Neural crest cell (in vitro differentiated cells): ENCODE measurements around the gene KCNN4. TPM values are rescaled to one million over a fixed set of nuclear protein-coding genes. Genes with fewer than 3 reads are reported as not detected.

Source experiments
- DNase-seq: peaks from one replicate; pipeline ENCODE4 v3.0.0; 2021; ENCODE audit warnings: low read depth, mixed read lengths, low spot score
- H3K27ac Mint-ChIP-seq: one replicate; pipeline ENCODE4 v1.8.0; 2021; ENCODE audit warnings: mild to moderate bottlenecking, mixed read lengths; ENCODE audit not compliant: unreplicated experiment
- H3K27me3 Mint-ChIP-seq: 2 replicates; pipeline ENCODE4 v1.8.0; 2021; ENCODE audit warnings: low read depth, mild to moderate bottlenecking, mixed read lengths
- H3K36me3 Mint-ChIP-seq: 2 replicates; pipeline ENCODE4 v1.8.0; 2021; ENCODE audit warnings: low read depth, mild to moderate bottlenecking, mixed read lengths
- H3K4me1 Mint-ChIP-seq: 2 replicates; pipeline ENCODE4 v1.8.0; 2021; ENCODE audit warnings: mixed read lengths
- H3K4me3 Mint-ChIP-seq: one replicate; pipeline ENCODE4 v1.8.0; 2021; ENCODE audit warnings: mild to moderate bottlenecking, mixed read lengths
- H3K9me3 Mint-ChIP-seq: 2 replicates; pipeline ENCODE4 v1.8.0; 2021; ENCODE audit warnings: mixed read lengths
- CTCF ChIP-seq: fragments of 200-600 bp; sonication (generic); conservative IDR thresholded peaks from 2 replicates; pipeline ENCODE4 v1.5.0; 2021; ENCODE audit warnings: antibody characterized with exemption, mild to moderate bottlenecking
- total RNA-seq: library from RNA; stranded (reverse); gene quantifications from 2 replicates; pipeline ENCODE4 v1.2.1, GENCODE V29; 2021

Gene KCNN4
- total RNA-seq, 1 donor from 2014 or later: 2.8 TPM

DNA sequence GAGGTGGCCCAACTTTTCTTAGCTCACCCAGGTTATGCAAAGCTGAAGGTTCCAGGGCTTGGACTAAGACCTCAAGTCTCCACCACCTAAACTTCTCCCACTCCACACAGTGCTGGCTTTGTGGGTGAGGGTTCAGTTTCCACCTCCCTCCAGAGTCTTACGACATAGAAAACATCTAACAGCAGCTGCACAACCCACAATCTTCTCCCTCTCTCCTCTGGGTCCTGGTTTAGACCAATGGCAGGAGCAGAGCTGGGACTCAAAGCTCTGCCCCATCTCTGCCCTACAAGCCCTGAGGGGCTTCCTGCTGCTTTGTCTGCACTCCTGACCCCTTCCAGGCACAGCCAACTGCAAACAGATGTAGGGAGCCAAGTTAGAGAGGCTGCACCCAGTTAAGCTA, 48.9 kb downstream of the KCNN4 start:
- Mint-ChIP-seq H3K36me3 (peaks cover 40% of the 10 kb centered on the region), H3K27me3 (no peaks in the 10 kb centered on the region), H3K9me3 (no peaks in the 10 kb centered on the region), H3K4me3 (peak overlapping the region; percentile 33), H3K27ac (peak overlapping the region; percentile 32), H3K4me1 (peaks cover 20% of the 10 kb centered on the region)
- DNase-seq: no peak
- no peak for TF ChIP-seq CTCF

GRCh38 chr19:43731346-43731745, 49.4 kb downstream of the KCNN4 start:
- no peak for TF ChIP-seq CTCF
- Mint-ChIP-seq H3K27ac (no peak overlapping the region), H3K4me1 (peaks cover 20% of the 10 kb centered on the region), H3K9me3 (no peaks in the 10 kb centered on the region), H3K4me3 (no peak overlapping the region), H3K27me3 (no peaks in the 10 kb centered on the region), H3K36me3 (peaks cover 35% of the 10 kb centered on the region)
- DNase-seq: no peak

DNA sequence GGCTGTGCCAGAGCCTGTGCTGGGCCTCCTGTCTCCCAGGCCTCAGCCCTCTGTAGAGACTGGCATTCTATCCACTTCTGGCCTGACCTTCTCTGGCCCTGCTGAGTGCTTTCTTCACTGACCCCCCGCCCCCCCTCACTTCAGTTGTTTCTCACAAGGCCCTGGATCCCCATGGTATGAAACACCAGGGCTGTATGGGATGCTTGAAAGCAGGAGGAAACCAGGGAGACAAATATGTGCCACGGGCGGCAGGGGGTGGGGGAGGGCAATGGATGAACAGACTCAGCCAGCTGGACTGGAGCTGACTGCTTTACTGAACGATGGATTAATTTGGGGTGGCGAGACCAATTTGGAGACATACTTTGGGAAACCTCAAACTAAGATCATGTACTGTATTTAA, 50.9 kb downstream of the KCNN4 start:
- peaks cover 28% of the 10 kb centered on the region for H3K36me3 Mint-ChIP-seq

GRCh38 chr19:43727593-43727853, 53.2 kb downstream of the KCNN4 start:
- Mint-ChIP-seq H3K4me3 (no peak overlapping the region), H3K9me3 (no peaks in the 10 kb centered on the region), H3K27me3 (no peaks in the 10 kb centered on the region), H3K36me3 (peaks cover 21% of the 10 kb centered on the region), H3K4me1 (peaks cover 13% of the 10 kb centered on the region), H3K27ac (no peak overlapping the region)
- no peak for DNase-seq
- TF ChIP-seq CTCF: no peak

More for the DNA sequence above, 50.9 kb downstream of the KCNN4 start:
- peaks cover 20% of the 10 kb centered on the region for H3K4me1 Mint-ChIP-seq
- no peaks in the 10 kb centered on the region for H3K9me3 Mint-ChIP-seq
- H3K27me3 Mint-ChIP-seq: no peaks in the 10 kb centered on the region
- no peak for DNase-seq
- no peak overlapping the region for H3K27ac Mint-ChIP-seq
- no peak for TF ChIP-seq CTCF
- H3K4me3 Mint-ChIP-seq: no peak overlapping the region

DNA sequence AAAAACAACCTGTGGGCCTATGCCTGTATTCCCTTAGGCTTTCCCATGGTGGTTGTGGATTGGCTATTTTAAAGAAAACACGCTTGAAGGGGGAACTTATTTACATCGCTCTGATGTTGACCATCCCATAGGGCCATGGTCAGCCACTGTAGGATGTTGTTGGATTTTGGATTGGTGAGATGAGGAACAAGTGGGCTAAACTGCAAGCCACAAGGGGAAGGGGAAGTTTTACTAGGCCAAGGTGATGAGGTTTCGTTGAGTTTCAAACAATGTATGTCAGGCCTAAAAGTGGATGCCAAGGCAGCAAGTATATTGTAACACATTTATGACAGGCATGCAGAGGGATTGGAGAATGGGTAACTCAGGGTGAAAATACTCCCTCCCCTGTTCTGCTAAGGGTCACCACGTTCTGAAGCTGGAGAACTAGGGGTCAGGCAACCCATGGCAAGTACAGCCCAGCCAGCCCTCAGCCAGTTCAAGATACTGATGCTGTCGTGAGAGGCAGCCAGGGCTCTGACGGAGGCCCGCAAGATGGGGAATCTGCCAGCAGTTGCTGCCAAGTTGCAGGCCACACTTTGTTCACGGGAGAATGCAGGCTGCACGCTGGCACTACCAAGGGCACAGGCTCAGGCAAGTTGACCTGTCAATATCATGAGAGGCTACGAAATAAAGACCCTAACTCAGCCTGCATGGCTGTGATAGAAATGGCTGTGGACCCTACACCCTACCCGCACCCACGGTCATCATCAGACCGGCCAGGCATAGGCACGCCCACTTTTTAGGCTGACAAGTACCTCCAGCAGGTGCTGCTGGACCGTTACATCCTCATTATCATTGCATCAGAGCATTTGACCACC, 53.8 kb downstream of the KCNN4 start:
- TF ChIP-seq CTCF: no peak

More for the DNA sequence above, 53.8 kb downstream of the KCNN4 start:
- Mint-ChIP-seq H3K27ac (no peak overlapping the region), H3K9me3 (no peaks in the 10 kb centered on the region), H3K36me3 (peaks cover 15% of the 10 kb centered on the region), H3K27me3 (no peaks in the 10 kb centered on the region), H3K4me1 (peaks cover 7% of the 10 kb centered on the region), H3K4me3 (no peak overlapping the region)
- no peak for DNase-seq
